ENCODE measurements around the gene TCERG1L.
"Not testable (repeated sequence)": the region's sequence is repeated elsewhere in the genome, so short reads cannot be mapped to it uniquely, and the experiment has no call there.

The TCERG1L gene

DNA sequence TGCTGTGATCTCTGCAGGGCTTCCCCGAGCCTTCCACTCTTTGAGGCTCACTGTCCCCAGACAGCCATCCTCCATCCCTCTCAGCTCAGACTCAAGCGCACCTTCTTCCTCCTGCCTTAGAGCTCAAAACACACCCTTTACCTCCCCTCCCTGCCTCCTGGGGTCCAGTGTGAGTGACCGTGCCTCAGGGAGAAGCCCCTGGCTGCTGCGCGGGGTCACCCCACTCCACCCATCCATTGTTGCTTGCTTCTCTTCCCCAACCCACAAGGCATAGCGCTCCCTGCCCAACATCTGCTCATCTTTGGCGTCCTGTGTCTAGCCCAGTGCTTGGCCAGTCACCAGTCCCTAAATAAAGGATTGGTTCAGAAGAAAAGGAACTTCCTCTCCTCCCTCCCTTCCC lies 170.3 kb downstream of the TCERG1L start:
- no peak for DNase-seq

DNA sequence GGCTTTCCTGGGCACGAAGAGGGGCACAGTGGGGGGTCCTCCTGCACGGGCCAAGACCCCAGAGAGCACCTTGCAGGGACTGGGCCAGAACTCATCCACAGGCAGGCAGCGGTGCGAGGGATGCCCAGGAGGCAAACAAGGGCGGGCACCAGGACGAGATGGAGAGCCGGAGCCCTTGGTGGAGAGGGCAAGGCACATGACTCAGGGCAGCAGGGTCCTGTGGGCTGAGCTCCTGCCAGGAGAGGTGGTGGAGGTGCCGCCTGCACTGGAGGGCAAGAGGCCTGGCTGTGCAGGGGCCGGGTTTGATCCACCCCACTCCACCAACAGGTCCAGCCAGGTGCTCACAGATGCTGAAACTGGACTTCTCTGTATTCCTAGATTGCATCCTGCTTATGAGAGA lies 170.9 kb downstream of the TCERG1L start:
- DNase-seq = no peak

DNA sequence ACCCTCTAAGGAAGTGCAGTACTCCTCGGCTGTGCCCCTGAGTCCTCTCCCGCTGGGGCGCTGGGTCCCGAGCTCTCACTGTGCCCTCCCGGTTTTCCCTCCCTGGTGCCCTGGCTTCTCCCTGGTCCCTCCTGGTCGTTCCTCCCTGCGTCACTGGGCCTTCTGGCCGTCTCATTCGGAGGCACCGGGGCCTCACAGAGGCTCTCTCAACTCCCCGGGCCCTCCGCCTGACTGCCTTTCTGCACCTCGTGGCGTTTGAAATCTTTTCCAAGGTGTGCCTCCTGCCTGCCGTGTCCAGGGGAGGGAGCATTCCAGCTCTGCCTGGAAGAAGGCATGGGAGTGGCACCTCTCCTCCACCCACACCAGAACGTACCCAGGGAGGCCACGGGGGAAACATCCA lies 174.3 kb downstream of the TCERG1L start:
- no peak for DNase-seq

DNA sequence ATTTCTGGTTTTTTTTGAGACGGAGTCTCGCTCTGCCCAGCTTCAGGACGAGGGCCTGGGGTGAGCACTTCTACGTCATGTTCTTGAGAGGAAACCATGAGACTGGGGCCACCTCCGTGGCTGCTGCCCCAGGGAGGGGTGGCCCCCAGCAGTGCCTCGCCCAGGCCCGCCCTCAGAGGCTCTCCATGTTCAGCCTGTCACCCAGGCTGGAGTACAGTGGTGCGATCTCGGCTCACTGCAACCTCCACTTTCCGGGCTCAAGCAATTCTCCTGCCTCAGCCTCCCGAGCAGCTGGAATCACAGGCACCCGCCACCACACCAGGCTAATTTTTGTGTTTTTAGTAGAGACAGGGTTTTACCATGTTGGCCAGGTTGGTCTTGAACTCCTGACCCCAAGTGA lies 175.2 kb downstream of the TCERG1L start:
- not testable (repeated sequence) for DNase-seq

DNA sequence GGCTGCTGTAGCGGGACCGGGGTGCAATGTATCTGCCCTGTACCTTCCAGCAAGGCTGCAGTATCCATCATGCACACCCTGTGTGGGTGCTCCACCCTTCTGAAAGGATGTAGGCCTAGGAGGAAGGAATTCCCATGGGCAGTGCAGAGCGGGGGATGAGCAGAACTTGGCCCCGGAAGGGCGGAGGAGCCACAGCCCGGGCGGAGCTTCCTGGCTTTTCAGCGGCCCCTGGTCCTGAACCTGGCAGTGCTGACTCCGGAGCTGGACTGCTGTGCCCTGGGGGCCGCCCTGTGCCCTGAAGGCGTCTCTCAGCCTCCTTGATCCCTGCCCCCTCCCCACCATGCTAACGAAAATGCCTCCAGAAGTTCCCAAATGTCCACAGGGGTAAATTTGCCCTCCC lies 175.8 kb downstream of the TCERG1L start:
- DNase-seq = no peak

DNA sequence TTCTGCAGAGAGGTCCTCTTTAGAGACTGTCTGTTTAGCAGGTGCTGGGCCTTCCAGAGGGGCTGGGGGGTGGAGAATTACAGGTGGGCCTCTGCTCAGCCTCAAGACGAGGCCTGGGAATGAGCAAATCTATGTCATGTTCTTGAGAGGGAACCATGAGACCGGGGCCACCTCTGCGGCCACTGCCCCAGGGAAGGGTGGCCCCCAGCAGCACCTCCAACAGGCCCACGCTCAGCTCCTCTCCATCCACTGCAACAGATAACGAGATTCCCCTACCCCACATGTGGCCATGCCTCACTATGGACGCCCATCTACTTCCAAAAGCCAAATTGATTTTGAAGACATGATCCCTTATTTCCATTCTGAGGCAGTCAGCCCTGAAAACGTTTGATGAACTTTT lies 176.9 kb downstream of the TCERG1L start:
- DNase-seq = no peak

DNA sequence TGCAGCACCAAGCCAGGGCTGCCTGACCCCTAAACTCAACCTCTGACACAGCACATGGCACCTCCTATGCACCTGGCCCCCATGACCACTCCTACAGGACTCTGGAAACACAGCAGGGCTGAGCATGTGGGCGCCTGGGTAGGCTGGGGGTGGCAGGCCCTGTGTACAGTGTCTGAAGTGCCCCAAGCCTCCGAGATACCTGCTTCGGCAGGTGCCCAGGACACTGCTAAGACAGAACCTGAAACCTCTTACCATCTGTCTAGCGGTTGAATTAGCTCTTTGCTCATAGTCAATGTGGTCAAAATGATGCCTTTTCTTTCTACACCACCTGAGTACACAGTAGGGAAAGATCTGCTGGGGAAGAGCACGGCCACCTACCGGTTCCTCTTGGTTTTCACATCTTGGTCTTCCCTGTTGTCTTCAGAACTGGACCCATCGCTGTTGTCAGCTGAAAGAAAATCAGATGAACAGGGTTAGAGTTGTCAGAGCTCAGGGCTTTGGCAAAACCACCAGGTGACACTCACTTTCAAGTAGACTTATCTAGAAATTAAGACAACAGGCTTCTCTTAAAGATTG lies 177.4 kb downstream of the TCERG1L start:
- DNase-seq = no peak

DNA sequence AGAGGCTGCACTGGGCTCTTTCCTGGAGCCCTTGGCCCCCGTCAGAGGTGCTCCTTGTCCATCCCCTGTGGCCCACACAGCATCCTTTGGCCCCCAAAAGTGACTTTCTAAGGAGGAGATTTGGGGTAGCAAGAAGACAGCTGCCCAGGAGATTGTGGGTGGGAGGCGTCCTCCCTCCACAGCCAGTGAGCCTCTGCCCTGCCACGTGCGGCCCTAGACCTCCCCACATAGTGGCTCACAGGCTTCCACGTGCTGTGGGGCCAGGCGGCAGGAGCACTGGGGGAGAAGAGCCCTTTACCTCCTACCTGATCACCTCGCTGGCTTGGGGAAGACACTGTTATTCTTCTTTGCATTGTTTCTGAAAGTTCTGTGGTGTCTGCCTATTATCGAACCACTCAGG lies 178.8 kb downstream of the TCERG1L start:
- DNase-seq = no peak

DNA sequence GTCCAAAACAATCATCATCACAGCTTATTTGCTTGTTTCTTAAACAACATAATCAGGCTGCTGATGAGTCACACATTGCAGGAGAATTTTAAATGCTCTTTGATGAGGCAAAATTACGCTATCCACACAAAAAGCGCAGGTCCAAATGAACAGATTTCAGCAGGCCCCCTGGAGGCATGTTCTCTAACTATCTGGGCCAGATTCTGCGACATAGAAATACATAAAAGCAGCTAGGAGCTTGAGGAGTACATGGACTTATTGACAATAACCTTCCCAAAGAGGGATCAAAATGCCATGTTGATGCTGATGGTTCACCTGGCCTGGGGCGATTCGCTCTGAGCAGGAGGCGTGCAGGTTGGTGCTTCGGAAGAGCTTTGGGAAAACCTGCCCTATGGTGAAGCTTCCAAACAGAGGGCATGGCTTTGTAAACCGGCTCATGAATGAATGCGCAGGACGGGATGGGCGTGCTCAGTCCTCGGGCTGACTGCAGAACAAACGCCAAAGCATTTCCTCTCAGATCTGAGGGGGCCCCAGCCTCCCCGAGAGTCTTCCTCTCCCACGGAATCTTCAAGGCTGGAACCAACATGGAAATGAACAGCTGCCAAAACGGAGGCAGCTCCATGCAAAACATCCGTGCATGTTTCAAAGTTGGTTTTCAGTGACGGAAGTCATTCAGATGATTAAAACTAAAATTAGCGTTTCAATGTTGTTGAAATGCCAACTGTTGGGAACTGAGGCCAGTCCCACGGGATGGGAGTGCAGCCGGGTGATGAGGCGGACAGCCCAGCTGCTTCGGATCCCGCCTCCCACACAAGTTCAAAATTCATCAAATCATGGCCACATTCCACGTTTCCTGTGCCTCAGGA lies 179.6 kb downstream of the TCERG1L start:
- no peak for DNase-seq

DNA sequence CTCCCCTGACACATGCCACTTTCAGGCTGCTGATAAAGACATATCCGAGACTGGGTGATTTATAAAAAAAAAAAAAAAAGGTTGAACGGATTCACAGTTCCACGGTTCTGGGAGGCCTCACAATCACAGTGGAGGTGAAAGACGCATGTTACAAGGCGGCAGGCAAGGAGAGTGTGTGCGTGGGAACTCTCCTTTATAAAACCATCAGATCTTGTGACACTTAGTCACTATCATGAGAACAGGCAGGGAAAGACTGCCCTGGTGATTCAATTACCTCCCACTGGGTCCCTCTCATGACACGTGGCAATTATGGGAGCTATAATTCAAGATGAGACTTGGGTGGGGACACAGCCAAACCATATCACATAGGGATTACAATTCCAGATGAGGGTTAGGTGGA lies 181.5 kb downstream of the TCERG1L start:
- DNase-seq = no peak

DNA sequence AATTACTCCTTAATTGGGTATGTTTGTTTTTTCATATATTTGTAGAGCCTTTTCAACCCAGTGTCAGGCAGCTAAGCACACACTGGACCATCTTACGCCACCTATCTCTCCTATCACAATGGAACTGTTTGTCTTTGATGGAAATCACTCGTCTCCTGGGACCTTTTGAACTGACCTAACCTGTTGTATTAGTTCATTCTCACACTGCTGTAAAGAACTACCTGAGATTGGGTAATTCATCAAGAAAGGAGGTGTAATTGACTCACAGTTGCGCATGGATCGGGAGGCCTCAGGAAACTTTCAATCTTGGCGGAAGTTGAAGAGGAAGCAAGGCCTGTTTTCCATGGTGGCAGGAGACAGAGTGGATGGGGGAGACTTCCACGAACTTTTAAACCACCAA lies 182.0 kb downstream of the TCERG1L start:
- no peak for DNase-seq

DNA sequence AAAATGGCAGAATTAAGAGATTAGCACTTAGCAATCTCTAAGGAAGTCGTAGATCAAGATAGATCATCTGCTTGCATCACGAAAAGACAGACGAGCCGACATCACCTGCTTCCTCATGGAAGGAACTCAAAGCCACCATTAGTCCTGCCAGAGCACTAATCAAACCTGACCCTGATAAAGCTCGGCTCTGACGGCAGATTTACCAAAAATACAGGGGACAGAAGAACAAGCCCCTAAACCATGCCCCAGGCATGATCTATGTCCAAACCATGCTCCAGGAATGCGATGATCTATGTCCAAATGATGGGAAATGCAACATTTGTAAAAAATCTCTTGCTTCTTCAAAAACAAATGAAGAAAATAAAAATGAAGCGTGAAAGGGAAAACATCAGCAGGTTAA lies 182.8 kb downstream of the TCERG1L start:
- no peak for DNase-seq

DNA sequence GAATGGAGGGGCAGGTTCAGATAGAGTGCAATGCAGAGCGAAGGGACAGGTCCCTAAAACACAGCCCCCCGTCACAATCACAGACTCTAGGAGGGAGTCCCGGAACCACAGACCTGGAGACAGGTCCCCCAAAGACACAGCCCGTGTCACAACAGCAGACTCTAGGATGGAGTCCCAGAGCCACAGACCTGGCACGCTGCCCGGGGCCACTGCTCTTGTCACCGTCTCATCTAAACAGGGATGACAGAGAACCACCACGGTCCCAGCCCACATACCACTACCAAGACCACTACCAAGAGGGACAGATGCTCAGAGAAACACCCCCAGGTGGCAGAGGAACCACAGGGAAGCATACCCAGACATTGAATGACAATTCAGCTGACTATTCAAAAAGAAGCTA lies 183.9 kb downstream of the TCERG1L start:
- no peak for DNase-seq

DNA sequence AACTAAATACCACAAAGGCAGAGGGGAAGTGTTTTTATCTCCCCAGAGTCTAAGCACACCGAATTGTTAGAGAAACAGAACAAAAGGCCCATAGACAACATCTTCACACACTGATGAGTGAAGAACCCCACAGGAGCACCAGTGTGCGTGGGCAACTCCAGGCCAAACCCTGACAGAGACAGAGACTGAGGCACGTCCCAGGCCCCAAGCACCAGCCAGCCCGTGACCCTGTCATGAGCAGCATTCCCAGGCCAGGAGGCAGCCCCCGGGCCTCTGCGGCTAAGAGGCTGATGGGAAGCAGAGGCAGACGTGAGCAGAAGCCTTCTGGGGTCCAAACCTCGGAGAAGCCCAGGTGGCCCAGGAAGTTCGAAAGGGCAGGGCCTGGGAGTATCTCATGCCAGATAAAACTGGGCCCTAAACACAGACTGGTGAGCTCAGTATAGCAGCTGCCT lies 184.4 kb downstream of the TCERG1L start:
- DNase-seq = no peak

DNA sequence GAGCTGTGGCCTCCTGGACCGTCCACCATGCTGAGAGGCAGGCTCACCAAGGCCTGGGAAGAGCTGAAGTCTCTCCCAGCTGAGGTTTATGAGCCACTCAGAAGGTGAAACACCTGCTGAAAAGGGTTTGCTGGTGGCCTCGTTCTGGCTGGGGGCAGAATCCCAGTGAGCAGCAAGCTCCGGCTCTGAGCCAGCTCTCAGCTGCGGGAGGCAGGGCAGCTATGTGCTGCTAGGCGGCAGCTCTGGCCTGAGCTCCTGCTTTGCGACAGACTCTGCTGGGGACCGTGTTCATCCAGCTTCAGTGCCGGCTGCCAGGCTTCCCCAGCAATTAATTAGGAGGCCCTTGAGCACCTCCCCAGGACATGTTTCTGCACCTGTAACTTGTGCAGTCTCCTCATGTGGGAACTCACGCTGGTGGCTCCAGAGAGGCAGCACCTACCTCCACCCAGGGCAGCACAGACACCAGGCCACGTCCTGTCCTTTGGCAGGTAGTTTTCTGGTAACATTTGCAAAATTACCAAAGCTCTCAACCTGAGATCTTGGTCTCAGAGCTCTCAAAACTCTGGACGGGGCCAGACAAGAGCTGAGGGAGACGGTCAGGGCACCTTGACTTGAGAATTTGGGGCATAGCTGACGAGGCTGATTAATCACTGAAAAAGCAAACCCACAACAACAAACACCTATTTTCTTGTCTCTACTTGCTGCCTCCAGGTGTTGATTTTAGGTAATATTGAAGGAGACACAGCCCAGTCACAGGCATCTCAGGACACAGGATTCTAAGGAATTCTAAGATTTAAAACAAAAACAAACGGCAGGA lies 185.0 kb downstream of the TCERG1L start:
- DNase-seq = no peak

DNA sequence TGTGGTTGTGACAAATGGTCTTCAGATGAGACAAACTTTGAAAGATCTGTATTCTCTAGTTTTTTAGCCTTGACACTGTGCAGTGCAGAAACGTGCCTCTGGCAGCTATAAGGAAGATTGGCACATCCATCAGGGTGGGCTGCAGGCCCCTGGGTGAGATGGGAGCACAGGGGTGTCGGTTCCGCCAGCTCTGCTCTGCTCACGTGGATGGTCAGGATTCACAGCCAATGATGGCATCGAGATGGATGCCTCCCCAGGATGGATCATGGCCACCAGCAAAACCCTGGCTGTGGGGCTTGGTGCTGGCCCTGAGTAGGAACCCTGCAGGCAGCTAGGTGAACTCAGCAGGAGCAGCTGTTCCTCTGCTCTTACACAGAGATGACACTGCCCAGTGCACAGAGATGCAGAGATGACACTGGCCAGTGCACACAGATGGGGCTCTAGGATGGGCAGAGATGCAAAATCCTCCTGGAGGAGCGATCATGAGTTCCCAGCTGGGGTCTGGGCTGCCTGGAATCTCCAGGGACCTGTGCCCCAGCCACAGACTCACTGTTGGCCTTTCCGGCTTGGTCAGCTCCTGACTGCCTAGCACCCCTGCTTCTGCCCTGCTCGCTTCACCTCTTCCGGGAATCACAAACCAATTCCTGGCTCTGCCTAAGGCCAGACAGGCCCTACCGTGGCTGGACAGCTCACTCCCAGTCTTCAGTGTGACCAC lies 185.9 kb downstream of the TCERG1L start:
- DNase-seq = no peak

DNA sequence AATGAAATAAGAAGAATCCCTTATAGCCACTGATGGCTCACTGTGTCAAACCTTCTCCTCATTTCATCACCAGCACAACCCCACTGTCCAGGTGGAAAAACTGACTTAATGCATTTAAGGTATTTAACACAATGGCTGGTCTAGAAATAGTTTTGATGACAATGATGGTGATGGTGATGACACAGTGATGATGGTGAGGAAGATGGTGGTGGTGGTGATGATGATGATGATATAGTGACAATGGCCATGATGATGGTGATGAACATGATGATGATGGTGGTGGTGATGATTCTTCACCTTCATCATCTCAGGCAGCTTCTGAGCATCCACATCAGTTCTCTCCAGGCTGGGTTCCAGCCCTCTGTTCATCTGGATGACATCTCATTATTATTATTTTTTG lies 186.6 kb downstream of the TCERG1L start:
- no peak for DNase-seq

DNA sequence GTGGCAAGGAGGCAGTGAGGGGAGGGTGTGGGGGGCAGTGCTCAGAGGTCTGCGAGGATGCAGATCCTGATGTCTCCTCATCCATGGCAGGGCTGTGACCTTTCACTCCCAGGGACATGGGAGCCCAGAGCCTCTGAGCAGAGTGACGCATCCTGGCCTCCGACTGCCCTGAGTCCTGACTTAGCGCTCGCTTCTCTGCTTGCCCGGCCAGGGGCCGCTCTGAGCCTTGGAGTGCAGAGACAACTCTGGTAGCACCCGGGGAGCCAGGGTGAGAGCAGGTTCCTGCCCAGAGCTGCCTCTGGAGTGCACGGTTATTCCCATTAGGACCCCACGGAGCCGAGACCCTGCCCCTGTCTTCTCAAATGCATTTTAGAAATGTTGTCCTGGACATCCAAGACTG lies 188.0 kb downstream of the TCERG1L start:
- DNase-seq = no peak

DNA sequence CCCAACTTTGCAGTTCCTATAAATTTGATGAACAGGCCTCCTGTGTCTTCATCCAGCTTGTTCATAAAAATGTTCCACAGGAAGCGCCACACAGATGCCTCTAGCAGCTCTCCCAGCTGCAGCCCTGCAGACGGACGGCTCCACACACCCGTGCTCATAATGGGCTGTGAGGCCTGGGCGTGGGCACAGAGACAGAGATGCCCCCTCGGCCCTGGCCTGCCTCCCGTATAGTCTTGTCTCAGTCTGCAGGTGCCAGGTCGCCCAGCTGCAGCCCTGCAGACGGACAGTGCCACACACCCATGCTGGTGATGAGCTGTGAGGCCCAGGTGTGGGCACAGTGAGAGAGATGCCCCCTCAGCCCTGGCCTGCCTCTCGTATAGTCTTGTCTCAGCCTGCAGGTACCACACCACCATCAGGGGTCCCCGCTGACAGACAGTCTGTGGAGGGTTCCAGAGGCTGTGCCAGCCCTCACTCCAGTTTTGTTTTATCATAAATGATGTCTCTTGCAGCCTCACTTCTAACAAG lies 189.9 kb downstream of the TCERG1L start:
- no peak for DNase-seq

DNA sequence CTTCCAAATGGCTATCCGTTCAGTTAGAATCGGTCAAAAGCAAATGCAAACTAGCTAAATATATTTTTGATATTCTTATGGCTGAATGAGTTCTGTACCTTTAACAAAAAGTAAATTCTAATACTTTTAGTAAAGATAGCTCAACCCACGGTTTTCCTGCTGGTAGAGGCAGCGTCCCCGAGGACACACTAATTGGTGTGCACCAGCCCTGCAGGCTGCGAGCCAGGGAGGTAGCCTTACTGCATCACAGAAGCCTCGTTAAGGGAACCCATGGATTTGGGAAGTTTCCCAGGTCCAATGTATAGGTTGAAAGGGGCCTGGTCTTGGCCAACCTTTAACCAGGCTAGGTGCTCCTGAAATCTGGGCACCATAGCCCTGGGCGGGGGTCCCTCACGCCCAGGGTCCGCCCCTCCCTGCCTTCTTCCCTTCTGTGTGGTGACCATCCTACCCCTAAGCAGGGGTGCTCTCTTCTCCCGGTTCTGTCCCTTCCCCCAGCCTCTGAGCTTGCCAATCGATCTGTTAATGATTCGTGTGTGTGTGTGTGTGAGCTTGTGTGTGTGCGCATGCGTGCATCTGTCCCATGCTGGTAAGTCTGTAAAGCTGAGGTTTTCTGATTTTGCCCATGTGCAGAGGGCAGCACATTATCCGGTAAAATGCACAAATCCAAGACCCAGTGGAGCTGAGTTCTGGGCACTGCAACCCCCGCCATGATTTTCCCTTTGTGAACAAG lies 191.7 kb downstream of the TCERG1L start:
- no peak for DNase-seq

DNA sequence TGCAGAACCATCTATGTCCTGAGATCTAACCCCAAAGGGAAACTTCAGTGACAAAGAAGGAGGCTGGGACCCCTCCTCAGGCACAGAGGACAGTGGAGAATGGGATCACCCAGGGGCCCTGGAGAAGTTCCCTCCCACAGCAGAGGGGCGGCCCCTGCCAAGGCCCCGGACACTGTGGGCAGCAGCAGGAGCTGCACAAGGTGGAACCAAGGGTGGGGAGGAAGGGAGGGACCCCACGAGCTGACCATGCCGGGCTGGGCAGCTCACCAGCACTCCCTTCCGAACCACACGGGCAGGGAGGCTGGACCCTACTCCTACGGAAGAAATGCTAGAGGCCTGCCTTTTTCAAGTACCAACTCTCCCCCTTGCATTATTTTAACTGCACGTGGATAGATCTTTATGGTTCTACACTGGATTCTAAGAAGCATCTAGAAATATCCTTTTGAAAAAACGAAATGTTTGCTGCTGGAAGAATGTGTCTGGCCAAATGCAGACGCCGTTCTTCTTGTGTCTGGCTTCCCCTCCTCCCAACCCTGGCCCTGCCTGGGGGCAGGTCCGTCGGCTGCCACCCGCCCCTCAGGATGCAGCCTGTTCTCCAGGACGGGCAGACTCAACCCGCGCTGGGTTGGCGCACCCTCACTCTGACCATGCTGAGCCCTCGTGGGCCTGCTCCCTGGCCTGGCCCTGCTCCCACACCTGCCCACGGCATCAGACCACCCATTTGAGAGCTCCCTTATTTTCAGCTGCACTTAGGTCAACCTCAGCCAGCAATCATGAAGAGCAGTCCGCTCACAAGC lies 193.9 kb downstream of the TCERG1L start:
- no peak for DNase-seq
